ENCODE measurements around the gene ZKSCAN1. TPM values are rescaled to one million over a fixed set of nuclear protein-coding genes. Genes with fewer than 3 reads are reported as not detected.

ZKSCAN1 gene
- total RNA-seq, 1 donor from 2014 or later = 83.3 TPM

DNA sequence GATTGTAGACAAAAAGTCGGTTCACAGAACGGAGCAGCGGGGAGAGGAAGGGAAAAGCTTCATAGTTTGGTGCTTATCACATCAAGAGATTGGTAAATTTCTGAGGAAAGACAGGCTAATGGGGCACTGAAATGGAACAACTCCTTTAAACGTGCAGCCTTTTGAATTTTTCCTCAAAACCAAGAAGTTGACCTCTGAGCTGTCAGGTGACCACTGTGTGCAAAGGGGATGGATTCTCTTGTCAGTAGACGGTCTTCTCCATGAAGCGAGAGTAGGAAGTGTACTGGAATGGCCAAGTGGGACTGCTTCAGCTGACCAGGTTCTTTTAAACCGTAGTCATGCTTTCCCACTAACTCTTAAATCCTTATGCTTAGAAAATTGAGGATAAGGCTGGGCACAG, 22.9 kb downstream of the ZKSCAN1 start:
- no peak for DNase-seq

DNA sequence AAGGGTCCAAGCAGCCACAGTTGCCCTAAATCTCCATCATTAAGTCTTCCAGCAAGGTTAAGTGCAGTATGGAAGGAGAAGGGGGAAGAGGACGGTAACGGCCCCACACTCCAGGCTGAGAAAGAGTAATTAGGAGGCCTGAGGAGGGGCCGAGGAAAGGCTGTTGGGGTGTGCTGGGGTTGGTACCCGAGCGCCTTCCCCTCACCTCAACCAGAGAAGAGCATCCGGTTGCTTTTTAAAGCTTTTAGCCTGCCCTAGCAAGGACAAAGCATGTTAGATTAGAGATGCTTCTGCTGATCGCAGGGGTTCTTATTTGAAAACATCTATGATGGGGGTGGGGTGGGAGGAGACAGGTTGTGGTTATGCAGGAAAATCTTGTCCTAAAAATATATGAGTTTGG, 25.2 kb downstream of the ZKSCAN1 start:
- no peak for DNase-seq

DNA sequence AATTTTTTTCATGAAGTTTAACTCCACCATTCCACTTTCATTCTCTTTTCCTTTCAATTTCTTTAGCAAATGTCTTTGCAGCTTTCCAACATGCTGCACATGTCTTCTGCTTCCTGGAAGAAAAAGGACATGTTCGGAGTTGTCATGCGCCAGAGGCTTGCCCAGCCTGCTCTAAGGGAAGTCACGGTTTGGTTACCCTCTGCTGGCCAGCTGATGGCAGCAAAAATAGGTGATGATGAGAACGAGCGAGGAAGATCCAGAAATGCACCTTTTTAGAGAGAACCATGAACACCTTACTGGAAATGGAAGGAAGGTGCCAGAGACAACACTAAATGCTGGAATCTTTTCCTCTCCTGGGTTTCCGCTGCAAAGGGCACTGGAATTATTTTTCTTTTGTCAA, 29.3 kb downstream of the ZKSCAN1 start:
- DNase-seq = no peak

DNA sequence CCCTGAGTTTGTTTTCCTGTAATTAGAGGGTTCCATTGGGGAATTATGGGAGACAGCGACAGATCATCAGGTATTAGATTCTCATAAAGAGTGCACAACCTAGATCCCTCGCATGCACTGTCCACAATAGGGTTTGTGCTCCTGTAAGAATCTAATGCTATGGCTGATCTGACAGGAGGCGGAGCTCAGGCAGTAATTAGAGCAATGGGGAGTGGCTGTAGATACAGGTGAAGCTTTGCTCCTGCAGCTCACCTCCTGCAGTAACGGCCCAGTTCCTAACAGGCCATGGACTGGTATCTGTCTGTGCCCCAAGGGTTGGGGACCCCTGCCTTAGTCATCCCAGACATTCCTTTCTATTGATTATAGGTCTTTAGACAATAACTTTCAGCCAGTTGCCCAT, 33.3 kb downstream of the ZKSCAN1 start:
- DNase-seq = no peak

DNA sequence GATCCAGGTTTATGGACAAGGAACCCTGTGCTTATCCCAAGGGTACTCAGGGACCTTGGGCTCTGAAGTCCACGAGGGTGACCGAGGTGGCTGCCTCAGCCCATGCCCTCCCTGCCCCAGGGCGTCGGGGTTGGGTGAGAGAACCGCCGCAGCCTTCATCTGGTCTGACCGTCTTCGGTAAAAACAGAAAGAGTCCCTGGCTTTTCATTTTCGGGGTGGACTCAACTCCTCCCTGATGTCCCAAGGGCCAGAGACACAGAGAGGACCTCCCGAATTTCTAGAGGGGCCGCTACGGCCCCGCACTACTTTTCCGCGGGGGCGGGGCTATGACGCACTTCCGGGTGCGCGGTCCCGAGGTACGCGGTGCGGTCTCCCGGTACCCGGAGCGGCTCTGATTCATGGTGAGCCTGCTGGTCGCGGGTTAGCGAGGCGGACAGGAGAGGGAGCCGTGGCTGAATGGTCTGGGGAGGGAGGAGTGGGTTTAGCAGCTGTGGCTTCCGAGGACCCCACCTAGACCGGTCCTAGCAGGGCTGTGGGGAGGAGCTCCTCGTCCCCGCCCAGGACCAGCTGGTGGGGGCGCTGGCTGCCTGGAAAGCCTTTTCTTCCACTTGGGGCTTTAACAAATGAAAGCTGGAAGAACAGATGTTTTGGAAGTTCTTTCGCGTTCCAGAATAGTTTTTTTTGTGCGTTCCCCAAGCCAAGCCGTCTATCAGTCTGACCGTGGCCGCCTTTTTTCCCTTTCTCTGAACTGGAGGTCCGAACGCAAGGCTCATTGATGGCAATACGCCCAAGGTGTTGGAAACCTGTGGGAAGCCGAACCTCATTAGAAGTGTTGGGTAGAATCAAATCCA, 34.3 kb downstream of the ZKSCAN1 start, which contains the start of gene ZSCAN21:
ZSCAN21 (plus strand) TSS at position 334 of the 851 bp plus-strand sequence. CDS start 7,233 bp downstream, outside the sequence.
- DNase-seq = peak; percentile 85

DNA sequence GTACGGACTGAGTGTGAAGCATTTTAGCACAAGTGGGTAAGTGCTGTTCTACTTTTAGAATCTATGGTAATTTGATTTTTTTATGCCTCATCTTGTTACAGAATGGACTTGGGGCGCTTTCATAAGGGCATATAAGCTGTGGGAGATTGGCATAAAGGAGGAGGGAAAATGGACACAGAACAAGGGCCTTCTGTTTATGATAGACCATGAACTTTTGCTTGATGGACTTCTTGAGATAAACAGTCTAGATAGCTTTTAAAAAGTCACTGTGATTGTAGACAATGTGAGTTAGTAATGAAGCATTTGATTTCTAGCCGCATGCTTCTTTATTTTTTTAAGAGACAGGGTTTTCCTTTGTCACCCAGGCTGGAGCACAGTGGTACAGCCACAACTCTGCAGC, 36.2 kb downstream of the ZKSCAN1 start:
- DNase-seq = no peak

DNA sequence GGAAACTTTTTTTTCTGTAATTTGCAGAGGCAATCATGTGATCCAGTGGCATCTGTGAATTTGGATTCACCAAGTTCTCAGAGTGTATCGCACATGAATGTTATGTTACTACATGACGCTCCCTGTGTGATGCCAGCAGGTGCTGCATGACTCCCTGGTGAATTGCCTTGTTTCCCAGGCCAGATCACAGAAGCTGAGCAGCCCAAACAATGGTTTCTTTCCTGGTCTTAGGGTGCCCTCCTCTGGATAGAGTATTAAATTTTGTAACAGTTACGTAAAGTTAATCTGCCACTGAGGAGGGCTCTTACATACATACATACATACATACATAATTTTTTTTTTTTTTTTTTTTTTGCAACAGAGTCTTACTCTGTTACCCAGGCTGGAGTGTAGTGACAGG, 37.8 kb downstream of the ZKSCAN1 start:
- peak; percentile 36 for DNase-seq

DNA sequence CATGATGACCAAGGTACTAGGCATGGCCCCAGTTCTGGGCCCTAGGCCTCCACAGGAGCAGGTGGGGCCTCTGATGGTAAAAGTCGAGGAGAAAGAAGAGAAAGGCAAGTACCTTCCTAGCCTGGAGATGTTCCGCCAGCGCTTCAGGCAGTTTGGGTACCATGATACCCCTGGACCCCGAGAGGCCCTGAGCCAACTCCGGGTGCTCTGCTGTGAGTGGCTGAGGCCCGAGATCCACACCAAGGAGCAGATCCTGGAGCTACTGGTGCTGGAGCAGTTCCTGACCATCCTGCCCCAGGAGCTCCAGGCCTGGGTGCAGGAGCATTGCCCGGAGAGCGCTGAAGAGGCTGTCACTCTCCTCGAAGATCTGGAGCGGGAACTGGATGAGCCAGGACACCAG, 41.6 kb downstream of the ZKSCAN1 start:
- DNase-seq = no peak

DNA sequence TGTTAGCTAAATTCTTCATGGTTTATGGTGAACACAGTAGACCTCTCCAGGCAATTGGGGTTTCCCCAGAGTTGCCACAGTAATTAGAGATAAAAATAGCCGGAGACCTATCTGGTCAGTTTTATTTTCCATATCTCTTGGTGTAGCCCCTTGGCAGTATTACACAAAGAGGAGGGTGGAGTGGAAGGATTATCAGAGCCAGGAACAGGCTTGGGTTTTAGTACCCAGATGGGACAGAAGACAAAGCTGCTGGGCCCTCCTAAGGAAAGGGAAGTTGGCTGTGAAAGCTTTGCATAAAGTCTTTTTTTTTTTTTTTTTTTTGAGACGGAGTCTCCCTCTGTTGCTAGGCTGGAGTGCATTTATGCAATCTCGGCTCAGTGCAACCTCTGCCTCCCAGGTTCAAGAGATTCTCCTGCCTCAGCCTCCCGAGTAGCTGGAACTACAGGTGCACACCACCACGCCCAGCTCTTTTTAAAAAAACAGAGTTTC, 43.9 kb downstream of the ZKSCAN1 start:
- DNase-seq = no peak

DNA sequence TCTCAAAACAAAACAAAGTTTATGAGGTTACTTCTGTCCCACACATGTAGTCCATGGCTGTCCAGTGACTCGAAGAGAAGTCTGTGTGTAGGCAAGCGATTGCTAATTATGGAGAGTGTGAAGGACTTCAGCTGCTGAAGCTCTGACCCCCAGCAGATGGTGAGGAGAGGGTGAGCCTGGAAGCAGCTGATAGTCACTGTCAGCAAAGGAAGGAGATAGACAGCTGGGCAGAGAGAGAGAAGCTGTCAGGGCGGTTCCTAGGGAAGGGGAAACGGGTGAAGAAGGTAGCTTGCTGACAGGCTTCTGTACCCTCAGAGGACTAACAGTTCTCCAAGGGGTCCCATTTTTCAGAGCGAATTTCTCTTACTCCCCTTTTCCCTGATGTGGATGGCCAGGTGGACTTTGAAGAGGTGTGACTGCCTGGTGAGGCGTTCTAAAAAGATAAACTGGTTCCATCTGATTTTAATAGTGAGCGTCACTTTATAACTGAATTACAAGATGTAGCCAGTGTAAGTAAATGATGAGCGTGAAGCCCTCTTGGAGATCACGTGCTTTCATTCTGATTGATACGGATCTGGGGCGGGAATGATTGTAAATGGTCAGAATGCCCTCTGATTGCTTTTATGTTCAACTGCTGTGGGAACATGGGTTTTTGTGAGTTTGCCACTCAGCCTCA, 46.3 kb downstream of the ZKSCAN1 start:
- DNase-seq = no peak

DNA sequence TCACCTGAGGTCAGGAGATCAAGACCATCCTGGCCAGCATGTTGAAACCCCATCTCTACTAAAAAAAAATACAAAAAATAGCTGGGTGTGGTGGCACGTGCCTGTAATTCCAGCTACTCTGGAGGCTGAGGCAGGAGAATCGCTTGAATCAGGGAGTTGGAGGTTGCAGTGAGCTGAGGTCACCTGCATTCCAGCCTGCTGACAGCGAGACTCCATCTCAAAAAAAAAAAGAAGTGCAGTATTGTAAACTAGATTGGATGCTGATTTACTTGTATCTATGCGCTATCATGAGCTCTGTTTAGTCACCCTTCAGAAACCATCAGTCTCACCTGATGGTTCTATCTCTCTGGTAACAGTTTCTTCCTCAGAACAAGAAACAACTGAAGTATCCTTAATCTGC, 48.0 kb downstream of the ZKSCAN1 start:
- no peak for DNase-seq

DNA sequence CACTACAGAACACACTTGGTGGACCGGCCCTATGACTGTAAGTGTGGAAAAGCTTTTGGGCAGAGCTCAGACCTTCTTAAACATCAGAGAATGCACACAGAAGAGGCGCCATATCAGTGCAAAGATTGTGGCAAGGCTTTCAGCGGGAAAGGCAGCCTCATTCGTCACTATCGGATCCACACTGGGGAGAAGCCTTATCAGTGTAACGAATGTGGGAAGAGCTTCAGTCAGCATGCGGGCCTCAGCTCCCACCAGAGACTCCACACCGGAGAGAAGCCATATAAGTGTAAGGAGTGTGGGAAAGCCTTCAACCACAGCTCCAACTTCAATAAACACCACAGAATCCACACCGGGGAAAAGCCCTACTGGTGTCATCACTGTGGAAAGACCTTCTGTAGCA, 48.8 kb downstream of the ZKSCAN1 start:
- no peak for DNase-seq

DNA sequence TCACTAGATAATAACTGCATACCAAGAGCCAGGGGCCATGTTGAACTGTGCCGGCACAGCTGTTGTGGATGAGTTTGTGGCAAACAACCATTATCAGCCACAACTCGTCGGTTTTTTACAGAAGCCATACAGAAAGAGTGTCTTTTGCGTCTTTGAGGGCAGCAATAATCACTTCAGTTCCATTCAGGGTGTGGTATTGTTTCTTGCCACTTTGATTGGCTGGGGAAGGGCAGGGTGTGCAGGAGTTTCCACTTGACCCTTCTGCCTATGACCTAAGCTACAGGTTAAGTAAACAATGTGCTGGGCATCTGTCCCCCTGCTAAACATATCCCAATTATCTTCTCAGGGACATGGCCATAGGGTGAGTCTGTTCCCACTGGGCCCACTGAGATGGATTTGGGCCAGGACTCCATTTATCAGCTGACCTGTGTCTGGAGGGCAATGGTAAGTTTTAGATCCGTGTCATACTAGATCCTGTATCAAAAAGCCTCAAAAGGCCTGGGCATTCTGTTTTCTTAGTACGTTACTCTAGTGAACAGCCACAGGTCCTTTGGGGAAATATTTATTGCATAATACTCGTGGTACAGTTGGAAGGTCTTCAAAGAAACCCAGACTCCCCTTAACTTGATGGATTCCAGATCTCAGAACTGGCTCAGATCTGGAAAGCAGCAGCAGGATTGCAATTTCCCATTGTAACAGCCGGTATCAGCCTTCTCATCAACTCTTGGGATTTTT, 50.2 kb downstream of the ZKSCAN1 start:
- no peak for DNase-seq

DNA sequence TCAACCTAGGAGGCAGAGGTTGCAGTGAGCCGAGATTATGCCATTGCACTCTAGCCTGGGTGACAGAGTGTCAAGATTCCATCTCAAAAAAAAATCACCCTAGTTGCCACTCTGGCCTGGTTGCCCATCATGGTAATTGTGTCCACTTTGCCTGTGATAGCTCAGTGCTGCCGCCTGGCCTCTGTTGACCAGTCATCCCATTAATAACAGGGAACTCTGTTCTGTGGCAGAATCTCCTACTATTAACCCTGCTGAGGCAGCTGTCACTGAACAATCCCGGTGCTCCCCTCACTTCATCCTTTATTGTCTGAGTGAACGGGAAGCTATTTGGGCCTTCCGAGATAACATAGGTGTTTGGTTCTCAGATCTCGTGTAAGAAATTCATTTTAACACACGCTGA, 51.6 kb downstream of the ZKSCAN1 start:
- DNase-seq = no peak

DNA sequence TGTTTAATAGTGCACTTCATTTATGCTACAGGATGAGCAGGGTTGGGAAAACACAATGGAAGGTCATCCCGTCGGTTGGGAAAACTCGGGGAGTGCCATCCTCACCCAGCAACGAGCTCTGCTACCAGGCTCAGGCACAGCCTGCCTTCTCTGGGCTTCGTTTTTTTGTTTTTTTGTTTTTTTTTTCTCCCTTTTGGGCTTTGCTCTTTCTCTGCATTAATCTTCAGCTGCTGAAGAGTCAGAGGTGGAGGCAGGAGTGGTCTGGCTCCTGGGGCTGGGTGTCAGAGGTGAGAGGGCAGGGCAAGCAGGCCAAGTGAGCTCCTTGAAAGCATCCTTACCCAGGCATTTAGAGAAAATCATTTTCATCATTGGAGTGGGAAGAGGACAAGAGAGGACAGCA, 54.6 kb downstream of the ZKSCAN1 start:
- no peak for DNase-seq

DNA sequence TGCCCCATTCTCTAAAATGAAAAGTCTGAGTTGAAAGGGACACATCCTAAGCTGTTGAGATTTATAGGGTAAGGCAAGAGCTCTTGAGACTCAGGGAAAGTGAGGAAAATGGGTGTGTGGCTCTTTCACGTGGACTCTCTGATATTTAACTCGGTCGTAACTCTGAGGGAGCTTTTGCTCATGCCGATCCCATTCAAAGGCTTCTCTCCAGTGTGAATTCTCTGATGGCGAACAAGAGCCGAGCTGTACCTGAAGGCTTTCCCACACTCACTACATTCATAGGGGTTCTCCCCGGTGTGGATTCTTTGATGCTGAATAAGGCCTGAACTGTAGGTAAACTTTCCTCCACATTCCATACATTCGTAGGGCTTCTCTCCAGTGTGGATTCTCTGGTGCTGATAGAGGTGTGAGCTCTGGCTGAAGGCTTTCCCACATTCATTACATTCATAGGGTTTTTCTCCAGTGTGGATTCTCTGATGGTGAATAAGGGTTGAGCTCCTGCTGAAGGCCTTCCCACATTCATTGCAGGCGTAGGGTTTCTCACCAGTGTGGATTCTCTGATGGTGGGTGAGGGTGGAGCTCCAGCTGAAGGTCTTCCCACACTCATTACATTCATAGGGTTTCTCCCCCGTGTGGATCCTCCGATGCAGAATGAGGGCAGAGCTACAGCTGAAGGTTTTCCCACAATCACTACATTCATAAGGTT, 55.8 kb downstream of the ZKSCAN1 start:
- DNase-seq = no peak

DNA sequence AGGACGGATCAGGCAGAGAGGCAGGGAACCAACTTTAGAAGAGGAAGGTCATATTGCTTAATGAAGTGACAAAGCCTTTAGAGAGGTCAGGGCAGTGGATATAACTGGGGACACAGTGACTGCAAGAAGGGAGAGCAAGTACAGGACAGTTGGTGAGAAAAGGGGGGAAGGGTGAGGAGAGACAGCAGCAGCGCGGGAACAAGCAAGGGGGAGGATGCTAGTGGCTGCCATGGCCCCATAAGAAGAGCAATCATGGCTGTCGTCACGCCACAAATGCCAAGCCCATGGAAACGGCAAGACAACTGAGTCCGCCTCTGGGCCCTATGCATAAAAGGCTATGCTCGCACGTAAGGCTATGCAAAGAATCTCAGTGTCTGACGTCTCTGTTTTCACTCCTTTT, 57.1 kb downstream of the ZKSCAN1 start:
- no peak for DNase-seq

DNA sequence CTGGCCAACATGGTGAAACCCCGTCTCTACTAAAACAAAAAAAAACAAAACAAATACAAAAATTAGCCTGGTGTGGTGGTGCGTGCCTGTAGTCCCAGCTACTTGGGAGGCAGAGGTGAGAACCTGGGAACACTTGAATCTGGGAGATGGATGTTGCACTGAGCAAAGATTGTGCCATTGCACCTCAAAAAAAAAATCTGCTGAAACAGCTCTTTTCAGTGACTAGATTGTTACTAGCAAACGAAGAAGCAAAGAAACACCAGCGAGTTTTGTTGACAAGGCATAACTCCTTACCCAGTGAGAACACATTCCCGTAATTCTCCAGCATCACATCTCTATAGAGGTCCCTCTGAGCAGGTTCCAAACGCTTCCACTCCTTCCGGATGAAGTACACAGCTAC, 59.4 kb downstream of the ZKSCAN1 start:
- DNase-seq = no peak

DNA sequence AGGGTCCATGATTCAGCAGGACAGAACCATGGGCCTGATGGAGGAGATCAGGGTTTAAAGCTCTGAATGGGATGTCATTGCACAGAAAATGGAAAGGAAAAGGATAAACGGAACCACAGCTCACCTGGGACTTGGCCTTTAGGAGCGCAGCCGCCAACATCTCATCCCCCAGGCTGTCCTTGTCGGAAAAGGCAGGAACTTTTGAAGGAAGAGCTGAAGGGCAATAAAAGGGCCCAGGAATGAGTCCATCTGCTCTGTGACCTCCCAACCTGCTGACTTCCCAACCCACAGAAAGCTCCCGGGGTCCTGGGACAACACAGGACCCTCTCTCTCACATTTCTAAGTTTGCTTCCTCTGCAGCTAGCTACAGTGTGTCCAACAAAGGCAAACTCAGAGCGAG, 60.0 kb downstream of the ZKSCAN1 start:
- no peak for DNase-seq

DNA sequence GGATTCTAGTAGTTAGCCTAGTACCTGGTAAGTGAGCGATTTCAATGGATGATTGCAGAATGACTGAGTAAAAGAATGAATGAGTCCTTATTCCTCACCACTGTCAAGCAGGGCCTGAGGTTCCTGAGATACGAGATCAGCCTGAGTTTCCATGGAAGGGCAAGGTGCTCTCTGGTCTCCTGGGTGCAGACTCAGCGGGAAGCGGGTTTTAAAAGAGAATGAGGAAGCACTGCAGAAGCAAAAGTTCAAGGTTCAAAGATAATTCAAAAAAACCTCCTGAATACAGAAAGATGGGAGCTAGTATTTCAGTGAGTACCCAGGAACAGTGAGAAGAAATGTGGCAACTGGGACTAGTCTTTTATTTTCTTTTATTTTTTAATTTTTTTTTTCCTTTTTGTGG, 61.8 kb downstream of the ZKSCAN1 start:
- no peak for DNase-seq

DNA sequence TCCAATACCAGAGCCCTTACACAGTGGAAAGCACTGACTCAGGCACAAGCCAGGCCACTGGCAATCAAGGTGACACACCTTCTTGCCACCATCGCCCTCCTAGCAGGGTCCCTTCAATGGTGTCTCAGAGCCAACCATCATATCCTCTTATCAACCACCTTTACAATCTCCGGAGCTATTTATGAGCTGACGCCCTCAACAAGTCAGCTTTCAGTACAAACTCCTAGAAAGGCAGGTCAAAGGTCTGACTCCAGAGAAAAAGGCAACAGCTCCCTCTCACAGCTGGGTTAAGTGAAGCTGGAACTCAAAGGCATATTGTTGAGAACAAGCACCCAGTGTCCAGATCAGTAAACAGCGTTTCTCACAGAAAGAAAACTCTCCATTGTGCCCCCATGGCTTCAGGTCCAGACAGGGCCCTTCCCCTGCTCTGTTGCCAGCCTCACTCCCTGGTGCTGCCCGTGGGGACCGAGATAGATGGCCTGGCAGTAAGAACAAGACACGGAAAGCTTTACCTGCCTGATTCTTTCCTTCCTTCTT, 63.7 kb downstream of the ZKSCAN1 start:
- DNase-seq = peak; percentile 52

DNA sequence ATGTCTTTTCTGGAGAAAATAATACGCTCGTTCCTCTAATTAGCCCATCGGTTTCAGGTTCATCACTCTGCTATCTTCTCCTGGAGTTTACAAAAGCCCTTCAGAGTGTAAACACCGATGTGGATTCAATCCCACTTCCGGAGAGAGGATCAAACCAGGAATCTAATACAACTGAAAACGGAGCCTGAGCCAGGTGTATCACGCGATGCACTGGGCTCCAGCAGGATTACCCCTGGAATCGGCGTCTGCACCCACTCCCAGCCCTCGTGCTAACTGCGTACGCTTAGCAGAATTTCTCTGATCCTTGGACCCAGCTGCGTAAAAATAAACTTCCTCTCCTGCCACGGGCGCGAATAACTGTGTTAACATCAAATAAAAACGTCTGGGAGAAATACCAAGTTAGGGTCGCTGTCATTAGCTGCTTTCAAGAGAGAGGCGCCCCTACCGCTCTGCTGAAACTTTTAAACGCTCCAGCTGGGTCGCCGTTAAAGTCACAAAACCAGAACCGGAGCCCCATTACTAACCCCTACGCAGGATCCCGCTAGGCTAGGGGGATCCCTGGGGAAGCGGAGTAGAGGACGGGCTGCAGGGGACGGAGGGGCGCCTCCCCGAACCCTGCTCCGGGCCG, 65.6 kb downstream of the ZKSCAN1 start:
- DNase-seq = no peak

Data from occipital lobe (tissue), 2 donors.